ENCODE data around the gene ZNF99. TPM values are rescaled to one million over a fixed set of nuclear protein-coding genes. Genes with fewer than 3 reads are reported as not detected.

Gene ZNF99
- total RNA-seq: not detected

DNA sequence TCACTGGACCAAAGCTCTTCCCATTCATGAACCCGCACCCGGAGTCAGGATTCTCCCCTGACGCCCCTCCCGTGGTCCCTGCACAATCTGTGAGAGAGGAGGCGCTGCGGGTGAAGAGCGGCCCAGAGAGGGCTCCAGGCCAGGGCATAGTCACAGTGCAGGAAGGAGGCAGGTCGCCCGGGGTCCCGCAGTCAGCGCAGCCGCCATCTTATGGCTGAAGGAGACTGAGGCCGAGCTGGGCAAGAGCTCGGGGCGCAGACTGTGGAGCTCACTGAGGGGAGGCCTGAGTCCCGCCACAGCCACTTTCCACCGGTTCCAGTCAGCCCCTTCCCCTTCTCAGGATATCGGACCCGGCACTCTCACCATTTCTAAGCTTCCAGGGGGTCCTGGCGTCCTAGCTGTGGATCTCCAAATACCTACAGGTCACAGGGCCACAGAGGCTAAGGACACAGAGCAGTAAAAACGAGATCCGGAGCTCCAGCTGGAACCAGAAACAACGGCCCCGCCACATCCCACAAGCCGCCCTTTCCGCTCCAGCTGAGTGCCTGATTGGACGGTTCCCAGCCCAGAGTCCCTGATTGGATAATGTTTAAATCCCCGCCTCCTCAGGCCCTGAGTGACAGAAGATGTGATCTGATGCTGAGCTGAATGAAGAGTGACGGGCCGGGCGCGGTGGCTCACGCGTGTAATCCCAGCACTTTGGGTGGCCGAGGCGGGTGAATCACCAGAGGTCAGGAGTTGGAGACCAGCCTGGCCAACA lies at the start of gene ZNF99:
Gene ZNF99, minus strand, starts transcription at position 501 of the 760 bp plus-strand sequence. Its CDS starts 135 bp downstream, at position 366.
- H3K36me3 ChIP-seq: no peaks in the 10 kb centered on the region
- DNase-seq (ENCODE audit: extremely low spot score in 2 of 2): no peak
- H3K4me3 ChIP-seq: peak within 1 kb of the TSS; percentile 13 to 43
- H3K4me1 ChIP-seq: no peaks in the 10 kb centered on the region
- intact Hi-C loops (cut with DNase I): no loop called here
- H3K27me3 ChIP-seq: no peaks in the 10 kb centered on the region
- no peak for TF ChIP-seq POLR2AphosphoS5 (IDR thresholded peaks at IDR 0.05; ENCODE audit: insufficient read depth in 1 of 2, low read depth in 1 of 2)
- TF ChIP-seq POLR2A (IDR thresholded peaks at IDR 0.05): no peak
- no peak within 1 kb of the TSS for H3K27ac ChIP-seq
- H3K9me3 ChIP-seq: no peaks in the 10 kb centered on the region

DNA sequence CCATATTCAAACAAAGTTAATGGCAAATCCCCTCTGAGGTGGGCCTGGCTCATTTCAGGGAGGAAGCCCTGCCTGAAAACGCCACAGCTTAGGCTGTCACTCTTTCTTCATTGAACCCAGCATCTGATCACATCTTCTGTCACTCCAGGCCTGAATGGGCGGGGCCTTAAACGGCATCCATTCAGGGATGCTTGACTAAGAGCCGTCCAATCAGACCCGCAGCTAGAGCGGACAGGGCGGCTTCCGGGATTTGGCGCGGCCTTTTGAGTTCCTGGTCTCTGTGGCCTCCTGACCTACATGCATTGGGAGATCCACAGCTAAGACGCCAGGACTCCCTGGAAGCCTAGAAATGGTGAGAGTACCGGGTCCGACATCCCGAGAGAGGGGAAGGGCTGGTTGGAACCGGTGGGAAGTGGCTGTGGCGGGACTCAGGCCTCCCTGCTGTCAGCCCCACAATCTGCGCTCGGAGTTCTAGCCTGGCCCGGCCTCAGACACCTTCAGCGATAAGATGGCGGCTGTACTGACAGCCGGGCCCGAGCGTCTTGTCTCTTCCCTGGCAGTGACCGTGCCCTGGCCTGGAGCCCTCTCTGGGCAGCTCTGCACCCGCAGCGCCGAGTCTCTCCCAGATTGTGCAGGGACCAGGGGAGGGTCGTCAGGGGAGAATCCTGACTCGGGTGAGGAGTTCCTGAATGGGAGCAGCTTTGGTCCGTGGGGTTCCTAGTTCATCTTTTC lies 48.2 kb upstream of the ZNF99 start, which contains the start of gene ZNF723:
Gene ZNF723, plus strand, starts transcription at position 261 of the 732 bp plus-strand sequence. Its CDS starts 89 bp downstream, at position 350.
- intact Hi-C loops (cut with DNase I): no loop called here
- H3K36me3 ChIP-seq: no peaks in the 10 kb centered on the region
- DNase-seq (ENCODE audit: extremely low spot score in 2 of 2): no peak
- TF ChIP-seq POLR2AphosphoS5 (IDR thresholded peaks at IDR 0.05; ENCODE audit: insufficient read depth in 1 of 2, low read depth in 1 of 2) (no peak), POLR2A (IDR thresholded peaks at IDR 0.05) (no peak)
- TF ChIP-seq, protein P1, sequence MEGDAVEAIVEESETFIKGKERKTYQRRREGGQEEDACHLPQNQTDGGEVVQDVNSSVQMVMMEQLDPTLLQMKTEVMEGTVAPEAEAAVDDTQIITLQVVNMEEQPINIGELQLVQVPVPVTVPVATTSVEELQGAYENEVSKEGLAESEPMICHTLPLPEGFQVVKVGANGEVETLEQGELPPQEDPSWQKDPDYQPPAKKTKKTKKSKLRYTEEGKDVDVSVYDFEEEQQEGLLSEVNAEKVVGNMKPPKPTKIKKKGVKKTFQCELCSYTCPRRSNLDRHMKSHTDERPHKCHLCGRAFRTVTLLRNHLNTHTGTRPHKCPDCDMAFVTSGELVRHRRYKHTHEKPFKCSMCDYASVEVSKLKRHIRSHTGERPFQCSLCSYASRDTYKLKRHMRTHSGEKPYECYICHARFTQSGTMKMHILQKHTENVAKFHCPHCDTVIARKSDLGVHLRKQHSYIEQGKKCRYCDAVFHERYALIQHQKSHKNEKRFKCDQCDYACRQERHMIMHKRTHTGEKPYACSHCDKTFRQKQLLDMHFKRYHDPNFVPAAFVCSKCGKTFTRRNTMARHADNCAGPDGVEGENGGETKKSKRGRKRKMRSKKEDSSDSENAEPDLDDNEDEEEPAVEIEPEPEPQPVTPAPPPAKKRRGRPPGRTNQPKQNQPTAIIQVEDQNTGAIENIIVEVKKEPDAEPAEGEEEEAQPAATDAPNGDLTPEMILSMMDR (IDR thresholded peaks at IDR 0.05): no peak
- H3K27ac ChIP-seq: no peak within 1 kb of the TSS
- no peaks in the 10 kb centered on the region for H3K27me3 ChIP-seq
- no peaks in the 10 kb centered on the region for H3K4me1 ChIP-seq
- no peak within 1 kb of the TSS for H3K4me3 ChIP-seq
- H3K9me3 ChIP-seq: no peaks in the 10 kb centered on the region

DNA sequence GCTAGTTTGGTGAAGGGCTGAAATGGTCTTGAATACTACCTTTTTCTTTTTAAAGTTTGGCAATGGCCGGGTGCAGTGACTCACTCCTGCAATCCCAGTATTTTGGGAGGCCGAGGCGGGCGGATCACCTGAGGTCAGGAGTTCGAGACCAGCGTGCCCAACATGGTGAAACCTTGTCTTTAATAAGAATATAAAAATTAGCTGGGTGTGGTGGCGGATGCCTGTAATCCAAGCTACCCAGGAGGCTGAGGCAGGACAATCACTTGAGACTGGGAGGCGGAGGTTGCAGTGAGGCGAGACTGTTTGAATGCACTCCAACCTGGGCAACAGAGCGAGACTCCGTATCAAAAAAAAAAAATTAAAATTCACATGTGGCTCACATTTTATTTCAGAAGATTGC lies 47.3 kb upstream of the ZNF99 start:
- TF ChIP-seq POLR2AphosphoS5 (IDR thresholded peaks at IDR 0.05; ENCODE audit: insufficient read depth in 1 of 2, low read depth in 1 of 2) (no peak), POLR2A (IDR thresholded peaks at IDR 0.05) (no peak)
- TF ChIP-seq, protein P1 (IDR thresholded peaks at IDR 0.05): no peak
- no peak for DNase-seq (ENCODE audit: extremely low spot score in 2 of 2)
- no peaks in the 10 kb centered on the region for H3K9me3 ChIP-seq
- intact Hi-C loops (cut with DNase I): no loop called here
- H3K27me3 ChIP-seq: no peaks in the 10 kb centered on the region
- no peaks in the 10 kb centered on the region for H3K4me1 ChIP-seq
- no peaks in the 10 kb centered on the region for H3K36me3 ChIP-seq
- H3K4me3 ChIP-seq: no peak overlapping the region
- no peak overlapping the region for H3K27ac ChIP-seq

DNA sequence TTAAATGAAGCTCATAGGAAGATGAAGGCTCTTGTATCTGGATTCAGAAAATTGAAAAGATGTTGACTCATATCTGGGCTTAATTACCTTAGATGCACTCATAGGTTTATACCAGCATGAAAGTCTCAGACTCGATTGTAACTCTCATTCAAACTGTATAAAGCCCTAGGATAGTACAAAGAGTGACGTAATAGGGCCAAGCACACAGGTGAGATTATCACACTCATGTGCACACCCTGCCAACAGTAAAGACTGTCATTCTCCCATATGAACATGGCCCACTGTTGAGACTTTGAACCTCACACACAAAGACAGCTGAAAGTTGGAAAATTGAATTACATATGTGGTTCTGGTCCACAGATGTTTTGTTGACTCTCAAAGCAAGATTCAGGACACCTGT lies 30.2 kb upstream of the ZNF99 start:
- H3K27ac ChIP-seq: no peak overlapping the region
- DNase-seq (ENCODE audit: extremely low spot score in 2 of 2): no peak
- no peak for TF ChIP-seq POLR2A (IDR thresholded peaks at IDR 0.05)
- no peaks in the 10 kb centered on the region for H3K4me1 ChIP-seq
- no peaks in the 10 kb centered on the region for H3K36me3 ChIP-seq
- no peaks in the 10 kb centered on the region for H3K9me3 ChIP-seq
- H3K27me3 ChIP-seq: no peaks in the 10 kb centered on the region
- no peak overlapping the region for H3K4me3 ChIP-seq
- intact Hi-C loops (cut with DNase I): no loop called here

DNA sequence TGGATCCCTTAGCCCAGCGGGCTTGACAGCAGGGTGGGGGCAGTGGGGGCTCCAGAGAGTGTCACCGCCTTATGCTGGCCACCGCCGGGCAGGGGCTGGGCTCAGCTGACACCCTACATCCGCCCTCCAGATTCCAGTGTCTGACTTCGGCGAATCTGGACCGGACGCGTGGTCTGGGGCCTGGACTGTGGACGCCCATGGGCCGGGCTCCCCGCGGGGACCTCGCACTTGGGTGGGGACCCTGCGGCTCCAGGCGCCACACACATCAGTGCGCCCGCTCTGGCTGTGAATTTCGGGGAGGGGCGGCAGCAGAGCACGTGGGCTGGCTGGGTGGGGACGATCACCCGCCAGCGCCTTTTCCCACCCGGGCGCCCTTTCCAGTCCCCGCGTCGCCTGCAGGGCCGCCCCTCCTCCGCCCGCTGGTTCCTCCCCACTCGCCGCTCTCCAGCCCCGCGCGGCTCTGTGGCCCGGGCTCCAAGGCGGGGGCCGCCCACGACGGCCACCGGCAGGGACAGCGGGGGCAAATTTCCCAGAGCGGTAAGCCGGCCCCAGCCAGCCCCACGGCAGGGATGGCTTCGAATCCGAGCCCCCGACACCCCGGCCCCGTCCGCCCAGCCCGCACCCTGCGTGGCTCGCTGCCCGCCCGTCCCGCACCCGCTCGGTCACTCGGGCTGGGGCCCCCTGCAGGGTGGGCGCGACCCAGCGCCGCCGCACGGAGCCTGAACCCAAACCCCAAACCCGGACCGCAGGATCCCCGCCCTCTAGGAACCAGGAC lies 23.3 kb upstream of the ZNF99 start:
- no peaks in the 10 kb centered on the region for H3K36me3 ChIP-seq
- TF ChIP-seq, protein P1 (IDR thresholded peaks at IDR 0.05): no peak
- TF ChIP-seq POLR2A (IDR thresholded peaks at IDR 0.05): no peak
- no peak for TF ChIP-seq POLR2AphosphoS5 (IDR thresholded peaks at IDR 0.05; ENCODE audit: insufficient read depth in 1 of 2, low read depth in 1 of 2)
- no peaks in the 10 kb centered on the region for H3K27me3 ChIP-seq
- no peaks in the 10 kb centered on the region for H3K9me3 ChIP-seq
- no peak overlapping the region for H3K4me3 ChIP-seq
- no peak overlapping the region for H3K27ac ChIP-seq
- intact Hi-C loops (cut with DNase I): no loop called here
- no peak for DNase-seq (ENCODE audit: extremely low spot score in 2 of 2)
- H3K4me1 ChIP-seq: no peaks in the 10 kb centered on the region

All from vagina (tissue), 2 donors.